Keratinocyte (primary cell): ENCODE results near the gene CXorf65. TPM values are rescaled to one million over a fixed set of nuclear protein-coding genes. Genes with fewer than 3 reads are reported as not detected.

Experiments used
- DNase-seq: peaks from one replicate; pipeline ENCODE4 v3.0.0-alpha.2; 2011; ENCODE audit warnings: low read depth, missing footprints, low spot score
- FAIRE-seq: peaks from 2 replicates; lab custom pipeline; 2011; peaks lifted over from hg19 to GRCh38; lab: Jason Lieb, UNC
- H2AFZ ChIP-seq: 2 replicates; pipeline ENCODE4 v1.6.0; 2012; ENCODE audit warnings: low read length, control low read depth, inconsistent platforms; ENCODE audit not compliant: control insufficient read depth
- H3K27ac ChIP-seq: 2 replicates; pipeline ENCODE4 v1.5.1; 2011; ENCODE audit warnings: low read length; ENCODE audit not compliant: control insufficient read depth, insufficient read depth
- H3K27me3 ChIP-seq: 3 replicates; pipeline ENCODE4 v1.6.0; 2011; ENCODE audit warnings: low read length; ENCODE audit not compliant: control insufficient read depth, insufficient read depth; ENCODE audit errors: extremely low read depth
- H3K36me3 ChIP-seq, 2 experiments: 2 replicates in 1 of 2; 3 replicates in 1 of 2; pipeline ENCODE4 v1.5.1; 2011; ENCODE audit warnings: low read length in 2 of 2, mild to moderate bottlenecking in 1 of 2; ENCODE audit not compliant: control insufficient read depth in 2 of 2, insufficient read depth in 2 of 2; ENCODE audit errors: extremely low read depth in 1 of 2
- H3K4me1 ChIP-seq: 3 replicates; pipeline ENCODE4 v1.5.1; 2011; ENCODE audit warnings: low read length; ENCODE audit not compliant: control insufficient read depth, insufficient read depth; ENCODE audit errors: extremely low read depth
- H3K4me2 ChIP-seq: 3 replicates; pipeline ENCODE4 v1.6.0; 2011; ENCODE audit warnings: low read depth, low read length; ENCODE audit not compliant: control insufficient read depth, insufficient read depth; ENCODE audit errors: extremely low read depth
- H3K4me3 ChIP-seq, 3 experiments: fragments of 200-600 bp in 1 of 3; sonication (generic) in 1 of 3; 2 replicates in 2 of 3; 3 replicates in 1 of 3; pipeline ENCODE4 v1.5.1; 2011 to 2016; ENCODE audit warnings: low read length in 3 of 3, mild to moderate bottlenecking in 3 of 3, control low read depth in 2 of 3, inconsistent platforms in 1 of 3, low read depth in 1 of 3, mixed read lengths in 1 of 3, mixed run types in 1 of 3, moderate library complexity in 1 of 3; ENCODE audit not compliant: control insufficient read depth in 2 of 3, insufficient read depth in 2 of 3; ENCODE audit errors: extremely low read depth in 1 of 3
- H3K79me2 ChIP-seq: 2 replicates; pipeline ENCODE4 v1.6.0; 2012; ENCODE audit warnings: low read length; ENCODE audit not compliant: control insufficient read depth, insufficient read depth
- H3K9ac ChIP-seq: 3 replicates; pipeline ENCODE4 v1.6.0; 2011; ENCODE audit warnings: low read length; ENCODE audit not compliant: control insufficient read depth, insufficient read depth; ENCODE audit errors: extremely low read depth
- H3K9me1 ChIP-seq: 3 replicates; pipeline ENCODE4 v1.6.0; 2011; ENCODE audit warnings: low read length; ENCODE audit not compliant: control insufficient read depth, insufficient read depth; ENCODE audit errors: extremely low read depth
- H3K9me3 ChIP-seq: 2 replicates; pipeline ENCODE4 v1.5.1; 2012; ENCODE audit warnings: low read depth, low read length; ENCODE audit not compliant: control insufficient read depth
- H4K20me1 ChIP-seq: 3 replicates; pipeline ENCODE4 v1.6.0; 2011; ENCODE audit warnings: low read length; ENCODE audit not compliant: control insufficient read depth, insufficient read depth; ENCODE audit errors: extremely low read depth
- EZH2 ChIP-seq: IDR thresholded peaks from one replicate; pipeline ENCODE4 v1.6.1; 2012; ENCODE audit warnings: inconsistent platforms, mild to moderate bottlenecking, low read length, moderate library complexity
- dilution Hi-C: fragments of 300-500 bp; cut with MboI; formaldehyde crosslinking; loops from one replicate; pipeline ENCODE4 v1.7.0; 2020; ENCODE audit warnings: low sequenced_read_pairs; ENCODE audit not compliant: extremely low pct_ligation_motif_present
- polyA plus RNA-seq, 5 experiments: library from polyadenylated mRNA; depleted of rRNA in 3 of 5; stranded (reverse) in 3 of 5; stranded (forward) in 1 of 5; unstranded in 1 of 5; fragments of >200 nt; gene quantifications; 1 replicate in 1 of 5; 2 replicates in 3 of 5; 3 replicates in 1 of 5; pipeline versions ENCODE4 v1.2.1 to v1.2.3, GENCODE V29; 2011 to 2012; ENCODE audit warnings: missing spikeins in 2 of 5, low read depth in 1 of 5, low replicate concordance in 1 of 5
- TF ChIP-seq, protein P1 (sequence below), 3 experiments: IDR thresholded peaks in 1 of 3; conservative IDR thresholded peaks in 1 of 3; optimal IDR thresholded peaks in 1 of 3; 2 replicates in 2 of 3; 3 replicates in 1 of 3; pipeline versions ENCODE3 to v1.5.1; 2011; ENCODE audit warnings: low read length in 3 of 3, mild to moderate bottlenecking in 3 of 3, moderate library complexity in 2 of 3, control low read depth in 1 of 3, inconsistent platforms in 1 of 3; ENCODE audit not compliant: insufficient read depth in 2 of 3; ENCODE audit errors: extremely low read depth in 1 of 3

CXorf65 gene
- polyA plus RNA-seq, 1 donor (not counting 4 experiments of a cell fraction or from before 2014, with no cell fraction given), result not detected

GRCh38 chrX:71111141-71111843 lies 4.8 kb upstream of the CXorf65 start, which contains the start of gene IL2RG:
Gene IL2RG, minus strand, starts transcription at chrX:71111577. Its CDS starts 38 bp downstream, at chrX:71111539.
- no peaks in the 10 kb centered on the region for H3K4me1 ChIP-seq
- TF ChIP-seq, protein P1, sequence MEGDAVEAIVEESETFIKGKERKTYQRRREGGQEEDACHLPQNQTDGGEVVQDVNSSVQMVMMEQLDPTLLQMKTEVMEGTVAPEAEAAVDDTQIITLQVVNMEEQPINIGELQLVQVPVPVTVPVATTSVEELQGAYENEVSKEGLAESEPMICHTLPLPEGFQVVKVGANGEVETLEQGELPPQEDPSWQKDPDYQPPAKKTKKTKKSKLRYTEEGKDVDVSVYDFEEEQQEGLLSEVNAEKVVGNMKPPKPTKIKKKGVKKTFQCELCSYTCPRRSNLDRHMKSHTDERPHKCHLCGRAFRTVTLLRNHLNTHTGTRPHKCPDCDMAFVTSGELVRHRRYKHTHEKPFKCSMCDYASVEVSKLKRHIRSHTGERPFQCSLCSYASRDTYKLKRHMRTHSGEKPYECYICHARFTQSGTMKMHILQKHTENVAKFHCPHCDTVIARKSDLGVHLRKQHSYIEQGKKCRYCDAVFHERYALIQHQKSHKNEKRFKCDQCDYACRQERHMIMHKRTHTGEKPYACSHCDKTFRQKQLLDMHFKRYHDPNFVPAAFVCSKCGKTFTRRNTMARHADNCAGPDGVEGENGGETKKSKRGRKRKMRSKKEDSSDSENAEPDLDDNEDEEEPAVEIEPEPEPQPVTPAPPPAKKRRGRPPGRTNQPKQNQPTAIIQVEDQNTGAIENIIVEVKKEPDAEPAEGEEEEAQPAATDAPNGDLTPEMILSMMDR (optimal IDR thresholded peaks at IDR 0.05 in 1 of 3, IDR thresholded peaks at IDR 0.05 in 1 of 3, conservative IDR thresholded peaks at IDR 0.05 in 1 of 3; ENCODE audit: extremely low read depth in 1 of 3, insufficient read depth in 2 of 3, low read length in 3 of 3), result no peak
- no peak for TF ChIP-seq EZH2
- no peaks in the 10 kb centered on the region for H3K36me3 ChIP-seq
- dilution Hi-C loops, result no loop called here
- DNase-seq (no peak), FAIRE-seq (no peak)
- H3K9me3 ChIP-seq, result no peaks in the 10 kb centered on the region
- H3K4me3 ChIP-seq, result no peak within 1 kb of the TSS
- no peaks in the 10 kb centered on the region for H3K9me1 ChIP-seq
- no peak within 1 kb of the TSS for H3K4me2 ChIP-seq
- H2AFZ ChIP-seq, result no peak within 1 kb of the TSS
- H3K27ac ChIP-seq, result no peak within 1 kb of the TSS
- no peaks in the 10 kb centered on the region for H4K20me1 ChIP-seq
- H3K9ac ChIP-seq, result no peak within 1 kb of the TSS
- H3K79me2 ChIP-seq, result no peaks in the 10 kb centered on the region
- no peaks in the 10 kb centered on the region for H3K27me3 ChIP-seq

- Histone ChIP-seq H3K27me3 (no peaks in the 10 kb centered on the region), H3K9me1 (no peaks in the 10 kb centered on the region), H3K4me1 (no peaks in the 10 kb centered on the region), H4K20me1 (no peaks in the 10 kb centered on the region), H3K9ac (no peak overlapping the region), H3K36me3 (no peaks in the 10 kb centered on the region), H3K27ac (no peak overlapping the region), H3K4me3 (no peak overlapping the region), H3K79me2 (no peaks in the 10 kb centered on the region), H2AFZ (no peak overlapping the region), H3K4me2 (no peak overlapping the region), H3K9me3 (no peaks in the 10 kb centered on the region)
- dilution Hi-C loops, result no loop called here
- FAIRE-seq (no peak), DNase-seq (no peak)
- TF ChIP-seq EZH2, result no peak
- TF ChIP-seq, protein P1 (optimal IDR thresholded peaks at IDR 0.05 in 1 of 3, IDR thresholded peaks at IDR 0.05 in 1 of 3, conservative IDR thresholded peaks at IDR 0.05 in 1 of 3; ENCODE audit: extremely low read depth in 1 of 3, insufficient read depth in 2 of 3, low read length in 3 of 3), result no peak
Measured at GRCh38 chrX:71109051-71109450, 2.5 kb upstream of the CXorf65 start.
